ENCODE measurements around the gene NUDT1. TPM values are rescaled to one million over a fixed set of nuclear protein-coding genes. Genes with fewer than 3 reads are reported as not detected.

NUDT1 gene
- total RNA-seq, 4 donors from 2014 or later: 4.2 to 23.6 (median 9.5) TPM; not detected in 1

DNA sequence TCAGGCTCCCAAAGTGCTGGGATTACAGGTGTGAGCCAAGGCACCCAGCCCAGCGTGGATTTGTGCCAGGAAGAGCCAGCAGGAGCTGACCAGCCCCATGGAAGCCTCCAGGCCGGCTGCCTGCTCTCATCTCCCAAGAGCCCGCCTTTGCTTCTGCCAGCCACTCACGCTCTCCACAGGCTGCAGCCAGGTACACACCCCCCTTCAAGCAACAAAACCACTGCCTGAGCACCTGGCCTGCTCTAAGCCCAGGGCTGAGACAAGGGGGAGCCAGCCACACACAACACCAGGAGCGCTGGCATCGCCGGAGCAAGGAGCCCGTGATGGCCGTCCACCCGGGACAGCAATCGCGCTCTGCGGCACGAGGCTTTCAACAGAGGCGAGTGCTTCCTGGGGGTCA, 43.8 kb upstream of the NUDT1 start:
- no peaks in the 10 kb centered on the region for H3K27me3 ChIP-seq
- H3K36me3 ChIP-seq: peaks cover 0 to 8% (median 0%) of the 10 kb centered on the region in 4 donors
- no peaks in the 10 kb centered on the region for H3K9me3 ChIP-seq
- 83% methylated on average over 3 of the region's 15 CpGs; no CpG with 5 or more reads in 1 of the 2 donors for WGBS, 2 donors (ENCODE audit: low coverage in 1 of 2)
- TF ChIP-seq POLR2AphosphoS5 (IDR thresholded peaks at IDR 0.05) (no peak), POLR2A (IDR thresholded peaks at IDR 0.05) (no peak), EP300 (IDR thresholded peaks at IDR 0.05; ENCODE audit: low read depth) (no peak)
- TF ChIP-seq, protein P1, sequence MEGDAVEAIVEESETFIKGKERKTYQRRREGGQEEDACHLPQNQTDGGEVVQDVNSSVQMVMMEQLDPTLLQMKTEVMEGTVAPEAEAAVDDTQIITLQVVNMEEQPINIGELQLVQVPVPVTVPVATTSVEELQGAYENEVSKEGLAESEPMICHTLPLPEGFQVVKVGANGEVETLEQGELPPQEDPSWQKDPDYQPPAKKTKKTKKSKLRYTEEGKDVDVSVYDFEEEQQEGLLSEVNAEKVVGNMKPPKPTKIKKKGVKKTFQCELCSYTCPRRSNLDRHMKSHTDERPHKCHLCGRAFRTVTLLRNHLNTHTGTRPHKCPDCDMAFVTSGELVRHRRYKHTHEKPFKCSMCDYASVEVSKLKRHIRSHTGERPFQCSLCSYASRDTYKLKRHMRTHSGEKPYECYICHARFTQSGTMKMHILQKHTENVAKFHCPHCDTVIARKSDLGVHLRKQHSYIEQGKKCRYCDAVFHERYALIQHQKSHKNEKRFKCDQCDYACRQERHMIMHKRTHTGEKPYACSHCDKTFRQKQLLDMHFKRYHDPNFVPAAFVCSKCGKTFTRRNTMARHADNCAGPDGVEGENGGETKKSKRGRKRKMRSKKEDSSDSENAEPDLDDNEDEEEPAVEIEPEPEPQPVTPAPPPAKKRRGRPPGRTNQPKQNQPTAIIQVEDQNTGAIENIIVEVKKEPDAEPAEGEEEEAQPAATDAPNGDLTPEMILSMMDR (IDR thresholded peaks at IDR 0.05): no peak
- H3K4me1 ChIP-seq: peaks cover 0 to under 1% (median under 1%) of the 10 kb centered on the region in 4 donors
- DNase-seq: no peak
- in situ Hi-C loops (cut with MboI; ENCODE audit: low pct_ligation_motif_present in 1 of 4, low pct_unique_long_range_greater_than_20kb in 1 of 4, low sequenced_read_pairs in 3 of 4): no loop called here
- no peak overlapping the region for H3K27ac ChIP-seq
- no peak overlapping the region for H3K4me3 ChIP-seq
- intact Hi-C loops (cut with DNase I; ENCODE audit: low total_unique reads): no loop called here

DNA sequence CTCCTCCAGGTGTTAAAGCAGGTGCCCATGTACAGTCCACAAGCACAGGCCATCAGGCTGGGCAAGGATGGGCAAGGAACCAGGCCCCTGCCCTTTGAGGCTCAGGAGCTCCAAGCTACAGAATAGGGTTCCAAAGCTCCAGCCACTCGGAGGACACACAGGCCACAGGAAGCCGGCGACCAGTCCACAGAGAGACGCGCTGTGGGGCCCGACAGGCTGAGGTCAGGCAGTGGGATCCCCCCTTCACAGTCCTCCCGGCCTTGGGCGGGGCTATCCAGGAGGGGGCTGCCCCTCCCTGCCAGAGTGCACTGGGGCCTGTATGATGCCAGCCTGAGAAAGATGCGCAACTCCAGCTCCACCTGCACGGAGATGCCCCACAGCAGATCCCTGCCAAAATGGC, 43.3 kb upstream of the NUDT1 start:
- no peak overlapping the region for H3K4me3 ChIP-seq
- no peaks in the 10 kb centered on the region for H3K27me3 ChIP-seq
- DNase-seq: no peak
- no peak overlapping the region for H3K27ac ChIP-seq
- intact Hi-C loops (cut with DNase I; ENCODE audit: low total_unique reads): no loop called here
- 97 to 100% methylated on average over 1 to 10 of the region's 10 CpGs for WGBS, 2 donors (ENCODE audit: low coverage in 1 of 2)
- no peaks in the 10 kb centered on the region for H3K9me3 ChIP-seq
- in situ Hi-C loops (cut with MboI; ENCODE audit: low pct_ligation_motif_present in 1 of 4, low pct_unique_long_range_greater_than_20kb in 1 of 4, low sequenced_read_pairs in 3 of 4): no loop called here
- peaks cover 0 to 8% (median 0%) of the 10 kb centered on the region in 4 donors for H3K36me3 ChIP-seq
- H3K4me1 ChIP-seq: peaks cover 0 to 6% (median 2%) of the 10 kb centered on the region in 4 donors
- TF ChIP-seq POLR2AphosphoS5 (IDR thresholded peaks at IDR 0.05) (no peak), POLR2A (IDR thresholded peaks at IDR 0.05) (no peak), EP300 (IDR thresholded peaks at IDR 0.05; ENCODE audit: low read depth) (no peak)
- TF ChIP-seq, protein P1 (IDR thresholded peaks at IDR 0.05): no peak

DNA sequence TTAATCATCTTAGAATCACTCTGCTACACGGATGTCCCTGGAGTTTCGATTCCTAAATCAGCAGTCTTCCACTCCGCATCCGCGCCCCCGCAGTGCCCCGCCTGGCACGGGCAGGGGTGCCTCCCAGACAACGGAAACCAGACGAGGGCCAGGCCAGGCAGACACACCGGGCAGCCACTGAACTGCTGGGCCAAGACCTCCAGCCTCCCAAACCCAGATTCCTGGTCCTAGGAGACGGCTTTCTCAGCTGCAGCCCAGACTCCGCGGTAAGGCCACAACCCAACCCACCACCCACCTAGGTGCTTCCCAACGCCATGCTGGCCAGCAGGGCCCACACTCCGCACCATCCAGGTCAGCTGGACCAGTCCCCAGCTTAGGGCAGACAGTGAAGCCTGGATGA, 42.5 kb upstream of the NUDT1 start:
- intact Hi-C loops (cut with DNase I; ENCODE audit: low total_unique reads): no loop called here
- H3K27me3 ChIP-seq: no peaks in the 10 kb centered on the region
- no peaks in the 10 kb centered on the region for H3K9me3 ChIP-seq
- TF ChIP-seq, protein P1 (IDR thresholded peaks at IDR 0.05): no peak
- no peak overlapping the region for H3K4me3 ChIP-seq
- in situ Hi-C loops (cut with MboI; ENCODE audit: low pct_ligation_motif_present in 1 of 4, low pct_unique_long_range_greater_than_20kb in 1 of 4, low sequenced_read_pairs in 3 of 4): no loop called here
- DNase-seq: no peak
- peaks cover 0 to 7% (median 5%) of the 10 kb centered on the region in 4 donors for H3K4me1 ChIP-seq
- 95 to 97% methylated on average over 6 to 15 of the region's 16 CpGs for WGBS, 2 donors (ENCODE audit: low coverage in 1 of 2)
- H3K27ac ChIP-seq: no peak overlapping the region
- peaks cover 0 to 8% (median 0%) of the 10 kb centered on the region in 4 donors for H3K36me3 ChIP-seq

DNA sequence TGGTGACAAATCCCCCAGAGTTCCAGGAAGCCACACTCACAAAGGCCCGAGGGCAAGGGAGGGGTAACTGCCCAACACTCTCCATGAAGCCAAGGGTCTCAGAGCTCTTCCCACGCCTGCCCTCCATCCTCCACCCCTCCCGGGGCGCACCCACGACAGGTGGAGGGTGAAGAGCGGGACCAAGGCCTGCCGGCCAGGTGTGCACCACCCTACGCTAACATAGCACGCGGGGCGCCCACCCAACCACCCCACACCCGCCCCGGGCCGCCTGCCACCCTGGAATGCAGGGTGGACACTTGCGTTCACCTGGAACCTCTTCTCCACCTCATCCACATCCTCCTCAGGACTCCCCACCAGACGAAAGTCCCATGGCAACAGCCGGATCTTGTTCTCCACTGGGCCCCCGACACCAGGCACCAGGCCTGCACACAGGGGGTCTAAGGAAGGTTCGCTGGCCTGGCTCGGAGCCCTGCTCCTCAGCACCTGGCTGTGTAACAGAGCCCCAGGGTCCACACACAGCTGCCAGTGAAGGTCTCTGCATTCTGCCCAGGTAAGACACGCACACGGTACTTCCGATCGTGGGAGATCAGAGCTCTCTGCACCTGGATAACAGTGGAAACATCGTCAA, 42.0 kb upstream of the NUDT1 start:
- H3K27ac ChIP-seq: no peak overlapping the region
- TF ChIP-seq EP300 (IDR thresholded peaks at IDR 0.05; ENCODE audit: low read depth): no peak
- no peak for TF ChIP-seq POLR2AphosphoS5 (IDR thresholded peaks at IDR 0.05)
- TF ChIP-seq, protein P1 (IDR thresholded peaks at IDR 0.05): no peak
- no peak for TF ChIP-seq POLR2A (IDR thresholded peaks at IDR 0.05)
- intact Hi-C loops (cut with DNase I; ENCODE audit: low total_unique reads): loop anchor here (10.0 kb wide), 1 partner anchor 535 kb away; no protein-coding TSS in a partner anchor
- no peaks in the 10 kb centered on the region for H3K27me3 ChIP-seq
- peaks cover 0 to 8% (median 0%) of the 10 kb centered on the region in 4 donors for H3K36me3 ChIP-seq
- WGBS, 2 donors (ENCODE audit: low coverage in 1 of 2): 90 to 94% methylated on average over 2 to 22 of the region's 25 CpGs
- no peak overlapping the region for H3K4me3 ChIP-seq
- no peaks in the 10 kb centered on the region for H3K9me3 ChIP-seq
- peaks cover 0 to 8% (median 5%) of the 10 kb centered on the region in 4 donors for H3K4me1 ChIP-seq
- in situ Hi-C loops (cut with MboI; ENCODE audit: low pct_ligation_motif_present in 1 of 4, low pct_unique_long_range_greater_than_20kb in 1 of 4, low sequenced_read_pairs in 3 of 4): loop anchor here in 3 of 4 donors (25.0 kb wide), 2 partner anchors 538 to 613 kb away; partner anchors contain the start of gene ELFN1 (in 2 of the 3)
- no peak for DNase-seq

Measured in transverse colon (tissue), 4 donors.